ENCODE measurements around the gene KCNMB1.

- TF ChIP-seq CTCF (IDR thresholded peaks at IDR 0.05; ENCODE audit: insufficient read depth, low read depth, low read length) = no peak
- TF ChIP-seq EZH2 (IDR thresholded peaks at IDR 0.05; ENCODE audit: insufficient read depth, low read length) = no peak
These were observed 36.6 kb upstream of the KCNMB1 start for GRCh38 chr5:170425731-170426130.

Measured in astrocyte (in vitro differentiated cells and primary cell).